Stimulated activated CD4-positive, alpha-beta T cell treated with anti-CD3 and anti-CD28 coated beads, Interleukin-1b, Interleukin-23, amount 100 ng/mL, for 48 hours (primary cell): Measurements from ENCODE around the gene CATSPER1.

Source experiments
- DNase-seq: peaks from one replicate; pipeline ENCODE4 v3.0.0-alpha.2; 2020

The CATSPER1 gene

GRCh38 chr11:66026017-66026529 is at the start of gene CATSPER1:
CATSPER1 (minus strand) TSS chr11:66026479; CDS start chr11:66026379, 100 bp downstream.
- no peak for DNase-seq

- no peak for DNase-seq
Observed at GRCh38 chr11:66075273-66075672, 49.0 kb upstream of the CATSPER1 start.

- peak; percentile 28 for DNase-seq
Observed at GRCh38 chr11:66073669-66074068, 47.4 kb upstream of the CATSPER1 start.

- DNase-seq = no peak
Observed at GRCh38 chr11:66072518-66072917, 46.2 kb upstream of the CATSPER1 start.

GRCh38 chr11:66072081-66072480 is 45.8 kb upstream of the CATSPER1 start:
- no peak for DNase-seq

GRCh38 chr11:66071381-66071801 is 45.1 kb upstream of the CATSPER1 start:
- DNase-seq = no peak

GRCh38 chr11:66070604-66071380 is 44.5 kb upstream of the CATSPER1 start:
- DNase-seq = no peak

GRCh38 chr11:66069715-66070603 is 43.7 kb upstream of the CATSPER1 start, which contains the start of gene PACS1:
PACS1 (plus strand) TSS chr11:66070272; CDS start chr11:66070487, 215 bp downstream.
- DNase-seq = peak; percentile 64

- DNase-seq = peak; percentile 50
Observed at GRCh38 chr11:66068923-66069714, 42.8 kb upstream of the CATSPER1 start.

- DNase-seq = peak; percentile 72
Observed at GRCh38 chr11:66068154-66068821, 42.0 kb upstream of the CATSPER1 start.

- no peak for DNase-seq
Observed at GRCh38 chr11:66067640-66068039, 41.4 kb upstream of the CATSPER1 start.

- no peak for DNase-seq
Observed at GRCh38 chr11:66066751-66067150, 40.5 kb upstream of the CATSPER1 start.

- DNase-seq = no peak
Observed at GRCh38 chr11:66064571-66064970, 38.3 kb upstream of the CATSPER1 start.

GRCh38 chr11:66063900-66064299 is 37.6 kb upstream of the CATSPER1 start:
- no peak for DNase-seq

- DNase-seq = no peak
Observed at GRCh38 chr11:66062408-66062807, 36.1 kb upstream of the CATSPER1 start.

- no peak for DNase-seq
Observed at GRCh38 chr11:66061268-66061667, 35.0 kb upstream of the CATSPER1 start.

- DNase-seq = no peak
Observed at GRCh38 chr11:66059966-66060680, 33.8 kb upstream of the CATSPER1 start.

GRCh38 chr11:66056501-66056900 is 30.2 kb upstream of the CATSPER1 start:
- DNase-seq = no peak

GRCh38 chr11:66055021-66055420 is 28.7 kb upstream of the CATSPER1 start:
- DNase-seq = no peak

GRCh38 chr11:66052664-66052982 is 26.3 kb upstream of the CATSPER1 start:
- DNase-seq = no peak
